GM12878 (cell line): Measurements from ENCODE around the gene RNF13. TPM values are rescaled to one million over a fixed set of nuclear protein-coding genes. Genes with fewer than 3 reads are reported as not detected.

Experiments
- ATAC-seq: fragments of 200-7000 bp; cut with Tn5 transposase; 3 replicates; pipeline ENCODE4 v1.9.1; 2020; ENCODE audit warnings: mild to moderate bottlenecking, moderate library complexity
- BruUV-seq: library from RNA; stranded (reverse); fragments of 400-500 nt; replicated peaks from 2 replicates; lab custom pipeline; 2021; lab: Mats Ljungman, UMichigan
- CTCF ChIA-PET: fragments of 300-600 bp; sonication (Branson Sonifier 250); formaldehyde crosslinking; extraction: SDS; loops from one replicate; lab custom pipeline; 2021; ENCODE audit warnings: inconsistent platforms; lab: Yijun Ruan, JAX
- POLR2A ChIA-PET: fragments of 350-600 bp; formaldehyde crosslinking; extraction: SDS; loops from one replicate; lab custom pipeline; 2021; ENCODE audit warnings: inconsistent platforms; lab: Charles Lee
- RAD21 ChIA-PET: fragments of 300-600 bp; sonication (Branson Sonifier 250); formaldehyde crosslinking; loops from one replicate; lab custom pipeline; 2023; ENCODE audit warnings: antibody characterized with exemption; ENCODE audit not compliant: unreplicated experiment; lab: Charles Lee
- SMC1A ChIA-PET: fragments of 300-600 bp; sonication (Branson Sonifier 250); formaldehyde crosslinking; loops from one replicate; lab custom pipeline; 2023; ENCODE audit not compliant: unreplicated experiment, uncharacterized antibody; lab: Charles Lee
- DNase-seq: peaks from one replicate; pipeline ENCODE4 v3.0.0-alpha.2; 2011; ENCODE audit warnings: low read depth, low spot score
- FAIRE-seq: peaks from 3 replicates; lab custom pipeline; 2011; peaks lifted over from hg19 to GRCh38; lab: Jason Lieb, UNC
- H2AFZ ChIP-seq: 2 replicates; pipeline ENCODE4 v1.6.0; 2011; ENCODE audit warnings: low read depth, low read length, control low read depth; ENCODE audit not compliant: control insufficient read depth
- H3K27ac ChIP-seq: 2 replicates; pipeline ENCODE4 v1.5.1; 2011; ENCODE audit warnings: control low read depth; ENCODE audit not compliant: control insufficient read depth, insufficient read depth
- H3K27me3 ChIP-seq, 2 experiments: replicated peaks in 1 of 2; 2 replicates each; pipeline versions ENCODE4 v1.6.0 to v1.6.1; 2011; ENCODE audit warnings: low read length in 1 of 2; ENCODE audit not compliant: control insufficient read depth in 2 of 2, insufficient read depth in 2 of 2
- H3K36me3 ChIP-seq, 2 experiments: 2 replicates each; pipeline ENCODE4 v1.5.1; 2011; ENCODE audit warnings: low read length in 1 of 2; ENCODE audit not compliant: control insufficient read depth in 2 of 2, insufficient read depth in 2 of 2
- H3K4me1 ChIP-seq: 2 replicates; pipeline ENCODE4 v1.6.1; 2011; ENCODE audit warnings: mild to moderate bottlenecking, low read length, moderate library complexity, mixed read lengths; ENCODE audit not compliant: control insufficient read depth, insufficient read depth
- H3K4me2 ChIP-seq: 2 replicates; pipeline ENCODE4 v1.6.0; 2011; ENCODE audit warnings: control low read depth; ENCODE audit not compliant: control insufficient read depth, insufficient read depth
- H3K4me3 ChIP-seq: fragments of 200-600 bp; sonication (generic); 2 replicates; pipeline ENCODE4 v1.5.1; 2016
- H3K79me2 ChIP-seq: 2 replicates; pipeline ENCODE4 v1.6.0; 2011; ENCODE audit warnings: low read length; ENCODE audit not compliant: control insufficient read depth, insufficient read depth
- H3K9ac ChIP-seq: 2 replicates; pipeline ENCODE4 v1.8.0; 2011; ENCODE audit warnings: low read length, control low read depth, mixed read lengths; ENCODE audit not compliant: control insufficient read depth, insufficient read depth
- H3K9me3 ChIP-seq: replicated peaks from 3 replicates; pipeline ENCODE4 v1.5.1; 2011; ENCODE audit warnings: mild to moderate bottlenecking, low read length; ENCODE audit not compliant: control insufficient read depth, insufficient read depth
- H4K20me1 ChIP-seq: 2 replicates; pipeline ENCODE4 v1.6.0; 2011; ENCODE audit not compliant: control insufficient read depth, insufficient read depth
- BCL3 ChIP-seq: IDR thresholded peaks from 2 replicates; pipeline ENCODE4 v1.6.1; 2011; ENCODE audit warnings: borderline replicate concordance, low read depth, mild to moderate bottlenecking, moderate library complexity, low read length; ENCODE audit not compliant: insufficient read depth, poor library complexity, severe bottlenecking
- CREM ChIP-seq: IDR thresholded peaks from 2 replicates; pipeline ENCODE4 v1.6.1; 2014; ENCODE audit warnings: antibody characterized with exemption, low read depth
- EED ChIP-seq: sonication (generic); IDR thresholded peaks from 2 replicates; pipeline ENCODE4 v1.6.1; 2016; ENCODE audit warnings: antibody characterized with exemption, low read depth
- EZH2 ChIP-seq: IDR thresholded peaks from 2 replicates; pipeline ENCODE4 v1.6.1; 2012; ENCODE audit warnings: low read depth, mild to moderate bottlenecking, control low read depth, inconsistent platforms, low read length, borderline replicate concordance; ENCODE audit not compliant: control insufficient read depth
- MAX ChIP-seq: IDR thresholded peaks from 2 replicates; pipeline ENCODE4 v1.6.1; 2012; ENCODE audit warnings: low read depth, low read length, improper control_type of control experiment
- RBBP5 ChIP-seq: fragments of 200-600 bp; sonication (generic); conservative IDR thresholded peaks from 2 replicates; pipeline ENCODE4 v1.6.1; 2016
- SREBF1 ChIP-seq: IDR thresholded peaks from 2 replicates; pipeline ENCODE4 v1.6.1; 2012; ENCODE audit warnings: mild to moderate bottlenecking, low read length
- ZBED1 ChIP-seq: IDR thresholded peaks from 2 replicates; pipeline ENCODE4 v1.6.1; 2016; ENCODE audit warnings: borderline replicate concordance
- ZNF207 ChIP-seq: fragments of 450-650 bp; IDR thresholded peaks from 2 replicates; pipeline ENCODE4 v1.6.1; 2014; ENCODE audit warnings: antibody characterized with exemption, mild to moderate bottlenecking, borderline replicate concordance
- in situ Hi-C: fragments of 300-500 bp; cut with MboI; formaldehyde crosslinking; loops from 9 replicates; pipeline ENCODE4 v1.14.3; 2018; ENCODE audit warnings: mixed read lengths
- intact Hi-C: fragments of 100-400 bp; cut with micrococcal nuclease; formaldehyde crosslinking; loops from one replicate; pipeline ENCODE4 v1.14.2; 2022; ENCODE audit not compliant: unreplicated experiment
- polyA plus RNA-seq, 11 experiments: library from polyadenylated mRNA; depleted of rRNA in 4 of 11; unstranded in 6 of 11; stranded (reverse) in 5 of 11; fragments of >200 nt; fragmentation: Nextera tagmentation in 4 of 11; fragmentation: Illumina TruSeq in 1 of 11; extraction: Ambion mirVana in 4 of 11; extraction: Trizol in 1 of 11; gene quantifications; 1 replicate in 1 of 11; 2 replicates in 10 of 11; pipeline versions ENCODE4 v1.2.1 to v1.2.3, GENCODE V29; 2011 to 2016; ENCODE audit warnings: inconsistent platforms in 2 of 11, missing spikeins in 2 of 11, low read depth in 1 of 11
- total RNA-seq, 4 experiments: library from RNA; depleted of rRNA in 3 of 4; stranded (reverse); fragments of >200 nt in 3 of 4; fragmentation: Illumina TruSeq in 1 of 4; extraction: Trizol in 1 of 4; gene quantifications; 2 replicates each; pipeline versions ENCODE4 v1.2.1 to v1.2.3, GENCODE V29; 2013 to 2021
- TF ChIP-seq, protein P1 (sequence below): fragments of 450-650 bp; IDR thresholded peaks from 2 replicates; pipeline ENCODE4 v1.6.1; 2014; ENCODE audit warnings: mild to moderate bottlenecking
- TF ChIP-seq, protein P2 (sequence below): fragments of 450-650 bp; IDR thresholded peaks from 2 replicates; pipeline ENCODE4 v1.6.1; 2017; ENCODE audit warnings: mild to moderate bottlenecking
- TF ChIP-seq, protein P3 (sequence below): fragments of 450-650 bp; IDR thresholded peaks from 2 replicates; pipeline ENCODE4 v1.6.1; 2017; ENCODE audit warnings: antibody characterized with exemption, mild to moderate bottlenecking, moderate library complexity

Gene RNF13
- total and polyA plus RNA-seq, 10 of the 15 experiments (the other 5 are each of a cell fraction or from before 2014, with no cell fraction given) = 18.9 to 73.4 (median 36.7) TPM

DNA sequence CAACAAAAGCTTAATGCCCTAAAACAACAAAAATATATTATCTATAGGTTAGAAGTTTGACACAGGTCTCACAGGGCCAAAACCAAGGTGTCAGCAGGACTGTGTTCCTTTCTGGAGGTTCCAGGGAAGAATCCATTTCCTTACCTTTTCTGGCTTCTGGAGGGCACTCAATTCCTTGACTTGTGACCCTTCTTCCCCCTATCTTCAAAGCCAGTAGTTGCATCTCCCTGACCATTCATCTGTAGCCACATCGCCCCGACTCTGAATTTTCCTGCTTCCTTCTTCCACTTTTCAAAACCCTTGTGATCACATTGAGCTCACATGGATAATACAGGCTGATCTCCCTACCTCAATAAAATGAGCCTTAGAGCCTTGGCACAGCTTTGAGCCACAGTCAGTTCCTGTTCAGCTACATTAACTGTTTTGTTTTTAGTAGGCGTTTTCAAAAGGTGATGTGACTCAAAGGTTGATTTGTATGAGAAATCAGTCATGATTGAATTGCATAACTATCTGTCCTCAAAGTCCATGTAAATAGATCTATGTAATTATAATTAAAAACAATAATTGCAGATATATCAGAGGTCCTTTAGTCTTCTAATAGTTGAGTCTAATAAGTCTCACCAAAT is 145.3 kb downstream of the RNF13 start (continued):
- no peak for TF ChIP-seq EZH2
- no peak for TF ChIP-seq SREBF1
- TF ChIP-seq MAX = no peak
- TF ChIP-seq, protein P1, sequence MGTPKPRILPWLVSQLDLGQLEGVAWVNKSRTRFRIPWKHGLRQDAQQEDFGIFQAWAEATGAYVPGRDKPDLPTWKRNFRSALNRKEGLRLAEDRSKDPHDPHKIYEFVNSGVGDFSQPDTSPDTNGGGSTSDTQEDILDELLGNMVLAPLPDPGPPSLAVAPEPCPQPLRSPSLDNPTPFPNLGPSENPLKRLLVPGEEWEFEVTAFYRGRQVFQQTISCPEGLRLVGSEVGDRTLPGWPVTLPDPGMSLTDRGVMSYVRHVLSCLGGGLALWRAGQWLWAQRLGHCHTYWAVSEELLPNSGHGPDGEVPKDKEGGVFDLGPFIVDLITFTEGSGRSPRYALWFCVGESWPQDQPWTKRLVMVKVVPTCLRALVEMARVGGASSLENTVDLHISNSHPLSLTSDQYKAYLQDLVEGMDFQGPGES = no peak
- no peak for TF ChIP-seq CREM
- TF ChIP-seq EED = no peak
- TF ChIP-seq, all 136 proteins: peak for 0

GRCh38 chr3:149959443-149959842 is 146.4 kb downstream of the RNF13 start:
- no peaks in the 10 kb centered on the region for H4K20me1 ChIP-seq
- no peak overlapping the region for H3K9ac ChIP-seq
- H3K27ac ChIP-seq = no peak overlapping the region
- intact Hi-C loops = no loop called here
- ChIA-PET POLR2A (no interaction called here), SMC1A (interaction anchor here (2.2 to 2.5 kb wide), 3 partner anchors 23 to 261 kb away, joined by 7 to 23 read pairs (median 9); no protein-coding TSS in a partner anchor), RAD21 (interaction anchor here (0.8 kb wide), 1 partner anchor 80 kb away, joined by 4 read pairs; no protein-coding TSS in a partner anchor), CTCF (interaction anchor here (1.2 to 6.6 kb wide), 4 partner anchors 8 to 33 kb away, joined by 3 to 42 read pairs (median 18); no protein-coding TSS in a partner anchor)
- no peaks in the 10 kb centered on the region for H3K36me3 ChIP-seq
- H3K4me2 ChIP-seq = no peak overlapping the region
- no peak overlapping the region for H2AFZ ChIP-seq
- in situ Hi-C loops = loop anchor here (25.0 kb wide), 1 partner anchor 553 kb away; no protein-coding TSS in a partner anchor
- no peaks in the 10 kb centered on the region for H3K4me1 ChIP-seq
- no peaks in the 10 kb centered on the region for H3K9me3 ChIP-seq
- DNase-seq (no peak), FAIRE-seq (no peak), ATAC-seq (no peak)
- no peaks in the 10 kb centered on the region for H3K27me3 ChIP-seq
- BruUV-seq = no TSS peak
- H3K4me3 ChIP-seq = no peak overlapping the region
- no peaks in the 10 kb centered on the region for H3K79me2 ChIP-seq
- TF ChIP-seq RBBP5 = no peak
- TF ChIP-seq, protein P2, sequence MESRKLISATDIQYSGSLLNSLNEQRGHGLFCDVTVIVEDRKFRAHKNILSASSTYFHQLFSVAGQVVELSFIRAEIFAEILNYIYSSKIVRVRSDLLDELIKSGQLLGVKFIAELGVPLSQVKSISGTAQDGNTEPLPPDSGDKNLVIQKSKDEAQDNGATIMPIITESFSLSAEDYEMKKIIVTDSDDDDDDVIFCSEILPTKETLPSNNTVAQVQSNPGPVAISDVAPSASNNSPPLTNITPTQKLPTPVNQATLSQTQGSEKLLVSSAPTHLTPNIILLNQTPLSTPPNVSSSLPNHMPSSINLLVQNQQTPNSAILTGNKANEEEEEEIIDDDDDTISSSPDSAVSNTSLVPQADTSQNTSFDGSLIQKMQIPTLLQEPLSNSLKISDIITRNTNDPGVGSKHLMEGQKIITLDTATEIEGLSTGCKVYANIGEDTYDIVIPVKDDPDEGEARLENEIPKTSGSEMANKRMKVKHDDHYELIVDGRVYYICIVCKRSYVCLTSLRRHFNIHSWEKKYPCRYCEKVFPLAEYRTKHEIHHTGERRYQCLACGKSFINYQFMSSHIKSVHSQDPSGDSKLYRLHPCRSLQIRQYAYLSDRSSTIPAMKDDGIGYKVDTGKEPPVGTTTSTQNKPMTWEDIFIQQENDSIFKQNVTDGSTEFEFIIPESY = no peak
- TF ChIP-seq, protein P3, sequence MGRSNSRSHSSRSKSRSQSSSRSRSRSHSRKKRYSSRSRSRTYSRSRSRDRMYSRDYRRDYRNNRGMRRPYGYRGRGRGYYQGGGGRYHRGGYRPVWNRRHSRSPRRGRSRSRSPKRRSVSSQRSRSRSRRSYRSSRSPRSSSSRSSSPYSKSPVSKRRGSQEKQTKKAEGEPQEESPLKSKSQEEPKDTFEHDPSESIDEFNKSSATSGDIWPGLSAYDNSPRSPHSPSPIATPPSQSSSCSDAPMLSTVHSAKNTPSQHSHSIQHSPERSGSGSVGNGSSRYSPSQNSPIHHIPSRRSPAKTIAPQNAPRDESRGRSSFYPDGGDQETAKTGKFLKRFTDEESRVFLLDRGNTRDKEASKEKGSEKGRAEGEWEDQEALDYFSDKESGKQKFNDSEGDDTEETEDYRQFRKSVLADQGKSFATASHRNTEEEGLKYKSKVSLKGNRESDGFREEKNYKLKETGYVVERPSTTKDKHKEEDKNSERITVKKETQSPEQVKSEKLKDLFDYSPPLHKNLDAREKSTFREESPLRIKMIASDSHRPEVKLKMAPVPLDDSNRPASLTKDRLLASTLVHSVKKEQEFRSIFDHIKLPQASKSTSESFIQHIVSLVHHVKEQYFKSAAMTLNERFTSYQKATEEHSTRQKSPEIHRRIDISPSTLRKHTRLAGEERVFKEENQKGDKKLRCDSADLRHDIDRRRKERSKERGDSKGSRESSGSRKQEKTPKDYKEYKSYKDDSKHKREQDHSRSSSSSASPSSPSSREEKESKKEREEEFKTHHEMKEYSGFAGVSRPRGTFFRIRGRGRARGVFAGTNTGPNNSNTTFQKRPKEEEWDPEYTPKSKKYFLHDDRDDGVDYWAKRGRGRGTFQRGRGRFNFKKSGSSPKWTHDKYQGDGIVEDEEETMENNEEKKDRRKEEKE = no peak
- no peak for TF ChIP-seq BCL3
- no peak for TF ChIP-seq ZNF207
- TF ChIP-seq ZBED1 = no peak
